CD4-positive, alpha-beta T cell (primary cell): ENCODE measurements around the gene DDX56. TPM values are rescaled to one million over a fixed set of nuclear protein-coding genes. Genes with fewer than 3 reads are reported as not detected.

Experiments
- ATAC-seq: fragments of 200-7000 bp; cut with Tn5 transposase; one replicate; pipeline ENCODE4 v1.10.0; 2022; ENCODE audit warnings: mild to moderate bottlenecking; ENCODE audit not compliant: poor library complexity
- CTCF ChIA-PET: fragments of 350-600 bp; sonication (Branson Sonifier 250); formaldehyde crosslinking; loops from one replicate; lab custom pipeline; 2021; ENCODE audit warnings: antibody characterized with exemption, inconsistent platforms; lab: Charles Lee
- POLR2A ChIA-PET: fragments of 350-600 bp; sonication (Branson Sonifier 250); formaldehyde crosslinking; loops from one replicate; lab custom pipeline; 2021; ENCODE audit warnings: antibody characterized with exemption, inconsistent platforms; lab: Charles Lee
- DNase-seq, 14 experiments: peaks; one replicate each; pipeline ENCODE4 v3.0.0-alpha.2; 2013 to 2020; ENCODE audit warnings: mixed read lengths in 2 of 14
- H3K27ac ChIP-seq, 2 donors: one replicate each; pipeline versions ENCODE4 v1.5.1 to v1.7.0; 2013; ENCODE audit warnings: low read length in 2 of 2, low read depth in 1 of 2, mild to moderate bottlenecking in 1 of 2
- H3K27me3 ChIP-seq, 2 experiments: 1 replicate in 1 of 2; 2 replicates in 1 of 2; pipeline versions ENCODE4 v1.6.1 to v1.7.0; 2013; ENCODE audit warnings: low read length in 2 of 2, control low read depth in 1 of 2, mild to moderate bottlenecking in 1 of 2, moderate library complexity in 1 of 2; ENCODE audit not compliant: insufficient read depth in 2 of 2, control insufficient read depth in 1 of 2
- H3K36me3 ChIP-seq: one replicate; pipeline ENCODE4 v1.6.1; 2013; ENCODE audit warnings: low read length, control low read depth; ENCODE audit not compliant: insufficient read depth
- H3K4me1 ChIP-seq: one replicate; pipeline ENCODE4 v1.6.1; 2013; ENCODE audit warnings: low read length, control low read depth; ENCODE audit not compliant: insufficient read depth
- H3K4me3 ChIP-seq: one replicate; pipeline ENCODE4 v1.5.1; 2013; ENCODE audit warnings: mild to moderate bottlenecking, low read length, moderate library complexity
- H3K9me3 ChIP-seq, 2 experiments: 1 replicate in 1 of 2; 2 replicates in 1 of 2; pipeline versions ENCODE4 v1.6.1 to v1.7.0; 2013; ENCODE audit warnings: low read length in 2 of 2, mild to moderate bottlenecking in 2 of 2, control low read depth in 1 of 2, moderate library complexity in 1 of 2; ENCODE audit not compliant: control insufficient read depth in 1 of 2, insufficient read depth in 1 of 2
- H3K27ac Mint-ChIP-seq: one replicate; pipeline ENCODE4 v1.8.0; 2020; ENCODE audit warnings: mixed read lengths
- H3K27me3 Mint-ChIP-seq: one replicate; pipeline ENCODE4 v1.8.0; 2021; ENCODE audit warnings: mixed read lengths
- H3K36me3 Mint-ChIP-seq: one replicate; pipeline ENCODE4 v1.8.0; 2021; ENCODE audit warnings: low read depth, mixed read lengths
- H3K4me1 Mint-ChIP-seq: one replicate; pipeline ENCODE4 v1.8.0; 2021; ENCODE audit warnings: low read depth, mixed read lengths
- H3K4me3 Mint-ChIP-seq: one replicate; pipeline ENCODE4 v1.8.0; 2020; ENCODE audit warnings: mild to moderate bottlenecking, mixed read lengths
- H3K9me3 Mint-ChIP-seq: one replicate; pipeline ENCODE4 v1.8.0; 2020; ENCODE audit warnings: mixed read lengths
- CTCF ChIP-seq: fragments of 200-600 bp; IDR thresholded peaks from one replicate; pipeline ENCODE4 v1.8.0; 2022; ENCODE audit warnings: antibody characterized with exemption, mild to moderate bottlenecking
- intact Hi-C, 2 experiments: fragments of 100-400 bp; cut with DNase I in 1 of 2; cut with micrococcal nuclease in 1 of 2; formaldehyde crosslinking; loops; one replicate each; pipeline versions ENCODE4 v1.15.1 to v1.9.0; 2023 to 2025; cut with DNase I, micrococcal nuclease
- total RNA-seq, 174 experiments: library from RNA in 2 of 174; stranded (reverse) in 2 of 174; gene quantifications; one replicate each; pipeline ENCODE4 v1.2.3 and lab custom pipeline; 2021 to 2026

DDX56 gene
- total RNA-seq, 2 experiments from 2014 or later = 126 to 127 TPM

- DNase-seq (no peak), ATAC-seq (no peak)
- no peaks in the 10 kb centered on the region for H3K4me1 Mint-ChIP-seq
- Histone ChIP-seq H3K27me3 (no peaks in the 10 kb centered on the region), H3K27ac (no peak overlapping the region), H3K4me3 (no peak overlapping the region), H3K9me3 (no peaks in the 10 kb centered on the region), H3K4me1 (no peaks in the 10 kb centered on the region), H3K36me3 (no peaks in the 10 kb centered on the region)
- H3K27ac Mint-ChIP-seq = no peak overlapping the region
- H3K9me3 Mint-ChIP-seq = no peaks in the 10 kb centered on the region
- H3K36me3 Mint-ChIP-seq = no peaks in the 10 kb centered on the region
- H3K4me3 Mint-ChIP-seq = no peak overlapping the region
- intact Hi-C loops = no loop called here
- ChIA-PET CTCF (no interaction called here), POLR2A (no interaction called here)
- TF ChIP-seq CTCF = no peak
- H3K27me3 Mint-ChIP-seq = peaks cover 2% of the 10 kb centered on the region
These were observed 24.8 kb downstream of the DDX56 start for GRCh38 chr7:44548893-44549292.

GRCh38 chr7:44547536-44548231, 26.0 kb downstream of the DDX56 start:
- Histone ChIP-seq H3K9me3 (no peaks in the 10 kb centered on the region), H3K36me3 (no peaks in the 10 kb centered on the region), H3K27ac (no peak overlapping the region), H3K4me1 (no peaks in the 10 kb centered on the region), H3K27me3 (no peaks in the 10 kb centered on the region), H3K4me3 (no peak overlapping the region)
- Mint-ChIP-seq H3K4me1 (no peaks in the 10 kb centered on the region), H3K9me3 (no peaks in the 10 kb centered on the region), H3K36me3 (no peaks in the 10 kb centered on the region), H3K27ac (no peak overlapping the region), H3K4me3 (no peak overlapping the region), H3K27me3 (peaks cover 5% of the 10 kb centered on the region)
- TF ChIP-seq CTCF = no peak
- ATAC-seq (no peak), DNase-seq (no peak)
- CTCF ChIA-PET = interaction anchor here (0.8 kb wide), 1 partner anchor 17 kb away, joined by 4 read pairs; no protein-coding TSS in a partner anchor
- POLR2A ChIA-PET = no interaction called here
- intact Hi-C loops = no loop called here

GRCh38 chr7:44541876-44542610, 31.7 kb downstream of the DDX56 start:
- H3K4me1 Mint-ChIP-seq = no peaks in the 10 kb centered on the region
- H3K4me3 Mint-ChIP-seq = no peak overlapping the region
- no peak for TF ChIP-seq CTCF
- H3K27me3 Mint-ChIP-seq = peaks cover 5% of the 10 kb centered on the region
- no peaks in the 10 kb centered on the region for H3K36me3 ChIP-seq
- H3K4me1 ChIP-seq = no peaks in the 10 kb centered on the region
- no peaks in the 10 kb centered on the region for H3K27me3 ChIP-seq
- intact Hi-C loops = no loop called here
- ATAC-seq (no peak), DNase-seq (no peak)
- H3K36me3 Mint-ChIP-seq = no peaks in the 10 kb centered on the region
- no peak overlapping the region for H3K4me3 ChIP-seq
- H3K9me3 Mint-ChIP-seq = no peaks in the 10 kb centered on the region
- H3K9me3 ChIP-seq = no peaks in the 10 kb centered on the region
- POLR2A ChIA-PET = interaction anchor here (0.5 to 1.3 kb wide), 2 partner anchors 23 to 32 kb away, joined by 3 to 6 read pairs; no protein-coding TSS in a partner anchor
- CTCF ChIA-PET = interaction anchor here (0.5 kb wide), 1 partner anchor 217 kb away, joined by 3 read pairs; no protein-coding TSS in a partner anchor
- H3K27ac Mint-ChIP-seq = no peak overlapping the region
- no peak overlapping the region for H3K27ac ChIP-seq
